SK-N-MC (cell line): ENCODE measurements around the gene RAC3.

ENCODE experiments used
- EZH2 ChIP-seq: fragments of 200-600 bp; sonication (generic); IDR thresholded peaks from one replicate; pipeline ENCODE4 v1.6.1; 2017; ENCODE audit warnings: antibody characterized with exemption
- FOXP2 ChIP-seq: optimal IDR thresholded peaks from 2 replicates; pipeline ENCODE3; 2011; ENCODE audit warnings: mild to moderate bottlenecking, moderate library complexity; ENCODE audit not compliant: insufficient read depth; ENCODE audit errors: extremely low read length, control extremely low read depth

DNA sequence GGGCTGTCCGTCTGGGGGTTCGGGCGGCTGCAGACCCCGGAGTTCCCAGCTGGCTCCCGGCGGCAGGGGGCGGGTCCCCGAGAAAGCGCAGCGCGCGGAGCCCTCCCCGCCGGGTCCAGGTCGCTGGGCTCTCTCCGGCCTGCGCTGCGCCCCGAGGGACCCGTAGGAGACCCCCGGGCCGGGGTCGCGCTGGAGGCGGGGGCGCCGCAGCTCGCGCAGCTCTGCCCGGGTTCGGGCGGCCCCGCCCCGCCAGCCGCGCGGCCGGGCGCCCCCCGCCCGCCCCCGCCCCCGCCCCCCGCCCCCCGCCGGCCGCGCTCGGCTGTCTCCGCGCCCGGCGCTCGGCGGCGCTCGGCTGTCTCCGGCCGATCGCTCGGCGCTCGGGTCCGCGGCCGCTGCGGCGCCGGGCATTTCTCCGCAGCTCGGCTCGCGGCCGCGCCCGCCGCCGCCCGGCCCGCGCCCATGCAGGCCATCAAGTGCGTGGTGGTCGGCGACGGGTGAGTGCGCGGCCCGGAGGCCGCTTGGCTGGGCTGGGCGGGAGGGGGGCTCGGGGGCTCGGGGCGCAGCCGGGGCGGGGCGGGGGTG lies at the start of gene RAC3:
- TF ChIP-seq FOXP2: no peak
- no peak for TF ChIP-seq EZH2
